ENCODE data around the gene PLEKHA7. TPM values are rescaled to one million over a fixed set of nuclear protein-coding genes. Genes with fewer than 3 reads are reported as not detected.
"Not testable (repeated sequence)": the region's sequence is repeated elsewhere in the genome, so short reads cannot be mapped to it uniquely, and the experiment has no call there.

The PLEKHA7 gene
- total RNA-seq, 1 experiment from 2014 or later: 13.0 TPM

GRCh38 chr11:16921019-16921418 lies 93.2 kb downstream of the PLEKHA7 start (continued):
- TF ChIP-seq, protein P1, sequence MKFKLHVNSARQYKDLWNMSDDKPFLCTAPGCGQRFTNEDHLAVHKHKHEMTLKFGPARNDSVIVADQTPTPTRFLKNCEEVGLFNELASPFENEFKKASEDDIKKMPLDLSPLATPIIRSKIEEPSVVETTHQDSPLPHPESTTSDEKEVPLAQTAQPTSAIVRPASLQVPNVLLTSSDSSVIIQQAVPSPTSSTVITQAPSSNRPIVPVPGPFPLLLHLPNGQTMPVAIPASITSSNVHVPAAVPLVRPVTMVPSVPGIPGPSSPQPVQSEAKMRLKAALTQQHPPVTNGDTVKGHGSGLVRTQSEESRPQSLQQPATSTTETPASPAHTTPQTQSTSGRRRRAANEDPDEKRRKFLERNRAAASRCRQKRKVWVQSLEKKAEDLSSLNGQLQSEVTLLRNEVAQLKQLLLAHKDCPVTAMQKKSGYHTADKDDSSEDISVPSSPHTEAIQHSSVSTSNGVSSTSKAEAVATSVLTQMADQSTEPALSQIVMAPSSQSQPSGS (CRISPR knock-in tag; IDR thresholded peaks at IDR 0.05; ENCODE audit: borderline replicate concordance, low read depth): no peak
- TF ChIP-seq SMAD4 (CRISPR knock-in tag; IDR thresholded peaks at IDR 0.05) (no peak), GRHL2 (CRISPR knock-in tag; IDR thresholded peaks at IDR 0.05; ENCODE audit: insufficient replicate concordance, severe bottlenecking) (no peak), ZNF138 (CRISPR knock-in tag; conservative IDR thresholded peaks at IDR 0.05) (no peak), ELF4 (CRISPR knock-in tag; IDR thresholded peaks at IDR 0.05; ENCODE audit: low read depth) (no peak), ARID4B (CRISPR knock-in tag; IDR thresholded peaks at IDR 0.05; ENCODE audit: borderline replicate concordance) (no peak)

DNA sequence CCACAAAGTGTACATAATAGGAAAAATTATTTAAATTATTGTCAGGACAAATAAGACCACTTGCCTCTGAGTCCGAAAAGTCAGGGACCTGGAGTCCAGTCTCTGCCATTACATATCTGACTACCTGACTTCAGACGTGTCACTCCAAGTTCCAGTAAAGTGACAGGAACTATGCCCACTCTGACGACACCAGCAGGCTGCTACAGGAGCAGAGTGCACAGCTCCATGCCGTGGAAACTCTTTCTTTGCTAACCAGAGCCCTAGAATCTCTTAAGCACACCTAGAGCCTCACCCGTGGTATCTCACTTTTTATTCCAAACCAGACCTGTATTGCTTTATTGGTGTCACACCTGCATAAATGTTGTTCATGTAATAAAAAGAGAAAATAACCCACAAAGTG lies 93.7 kb downstream of the PLEKHA7 start:
- H3K36me3 Mint-ChIP-seq: no peaks in the 10 kb centered on the region
- ChIA-PET POLR2A (no interaction called here), CTCF (interaction anchor here (2.1 kb wide), 1 partner anchor 95 kb away, joined by 6 read pairs; no protein-coding TSS in a partner anchor)
- DNase-seq (ENCODE audit: low spot score): no peak
- H3K27me3 Mint-ChIP-seq (ENCODE audit: low read depth): peaks cover 30% of the 10 kb centered on the region
- H3K4me3 Mint-ChIP-seq: no peak overlapping the region
- no peak overlapping the region for H3K27ac Mint-ChIP-seq
- ATAC-seq: no peak
- TF ChIP-seq FOXP4 (CRISPR knock-in tag; IDR thresholded peaks at IDR 0.05) (no peak), CREM (CRISPR knock-in tag; IDR thresholded peaks at IDR 0.05) (no peak), MXD4 (CRISPR knock-in tag; IDR thresholded peaks at IDR 0.05; ENCODE audit: borderline replicate concordance) (no peak), ZNF138 (CRISPR knock-in tag; conservative IDR thresholded peaks at IDR 0.05) (no peak), GRHL2 (CRISPR knock-in tag; IDR thresholded peaks at IDR 0.05; ENCODE audit: insufficient replicate concordance, severe bottlenecking) (no peak), EMX1 (CRISPR knock-in tag; IDR thresholded peaks at IDR 0.05) (no peak)
- TF ChIP-seq, protein P2, sequence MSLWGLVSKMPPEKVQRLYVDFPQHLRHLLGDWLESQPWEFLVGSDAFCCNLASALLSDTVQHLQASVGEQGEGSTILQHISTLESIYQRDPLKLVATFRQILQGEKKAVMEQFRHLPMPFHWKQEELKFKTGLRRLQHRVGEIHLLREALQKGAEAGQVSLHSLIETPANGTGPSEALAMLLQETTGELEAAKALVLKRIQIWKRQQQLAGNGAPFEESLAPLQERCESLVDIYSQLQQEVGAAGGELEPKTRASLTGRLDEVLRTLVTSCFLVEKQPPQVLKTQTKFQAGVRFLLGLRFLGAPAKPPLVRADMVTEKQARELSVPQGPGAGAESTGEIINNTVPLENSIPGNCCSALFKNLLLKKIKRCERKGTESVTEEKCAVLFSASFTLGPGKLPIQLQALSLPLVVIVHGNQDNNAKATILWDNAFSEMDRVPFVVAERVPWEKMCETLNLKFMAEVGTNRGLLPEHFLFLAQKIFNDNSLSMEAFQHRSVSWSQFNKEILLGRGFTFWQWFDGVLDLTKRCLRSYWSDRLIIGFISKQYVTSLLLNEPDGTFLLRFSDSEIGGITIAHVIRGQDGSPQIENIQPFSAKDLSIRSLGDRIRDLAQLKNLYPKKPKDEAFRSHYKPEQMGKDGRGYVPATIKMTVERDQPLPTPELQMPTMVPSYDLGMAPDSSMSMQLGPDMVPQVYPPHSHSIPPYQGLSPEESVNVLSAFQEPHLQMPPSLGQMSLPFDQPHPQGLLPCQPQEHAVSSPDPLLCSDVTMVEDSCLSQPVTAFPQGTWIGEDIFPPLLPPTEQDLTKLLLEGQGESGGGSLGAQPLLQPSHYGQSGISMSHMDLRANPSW (CRISPR knock-in tag; conservative IDR thresholded peaks at IDR 0.05; ENCODE audit: low read depth): no peak
- no peaks in the 10 kb centered on the region for H3K9me3 Mint-ChIP-seq
- peaks cover 13% of the 10 kb centered on the region for H3K4me1 Mint-ChIP-seq

DNA sequence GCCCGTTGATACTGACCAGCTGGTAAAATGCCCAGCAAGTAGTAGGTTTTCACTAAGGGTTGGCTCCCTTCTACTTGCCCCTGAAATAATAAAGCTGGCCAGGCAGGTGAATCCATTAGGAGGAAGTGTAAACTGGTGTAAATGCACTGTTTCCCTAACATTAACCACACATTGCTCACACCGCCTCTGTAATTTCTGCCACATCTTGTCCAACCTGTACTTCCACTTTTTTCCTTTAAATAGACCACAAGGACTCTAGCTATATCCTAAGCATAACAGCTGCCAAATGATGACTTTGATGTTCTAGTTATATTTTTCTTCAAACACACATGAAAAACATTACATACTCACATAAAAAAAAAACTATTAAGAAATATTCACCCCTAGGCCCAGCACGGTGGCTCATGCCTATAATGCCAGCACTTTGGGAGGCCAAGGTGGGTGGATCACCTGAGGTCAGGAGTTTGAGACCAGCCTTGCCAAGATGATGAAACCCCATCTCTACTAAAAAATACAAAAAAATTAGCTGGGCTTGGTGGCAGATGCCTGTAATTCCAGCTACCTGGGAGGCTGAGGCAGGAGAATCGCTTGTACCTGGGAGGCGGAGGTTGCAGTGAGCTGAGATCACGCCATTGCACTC lies 95.6 kb downstream of the PLEKHA7 start:
- CTCF ChIA-PET: interaction anchor here (1.0 kb wide), 1 partner anchor 98 kb away, joined by 4 read pairs; no protein-coding TSS in a partner anchor
- DNase-seq (ENCODE audit: low spot score); POLR2A ChIA-PET; H3K4me3 Mint-ChIP-seq; H3K9me3 Mint-ChIP-seq; H3K36me3 Mint-ChIP-seq; ATAC-seq; H3K4me1 Mint-ChIP-seq; H3K27ac Mint-ChIP-seq: not testable (repeated sequence)
- peaks cover 11% of the 10 kb centered on the region for H3K27me3 Mint-ChIP-seq (ENCODE audit: low read depth)

All from WTC11 (cell line).